Measurements from ENCODE around the gene ANKS1B. TPM values are rescaled to one million over a fixed set of nuclear protein-coding genes. Genes with fewer than 3 reads are reported as not detected.
"Not testable (repeated sequence)": the region's sequence is repeated elsewhere in the genome, so short reads cannot be mapped to it uniquely, and the experiment has no call there.

Gene ANKS1B
- total RNA-seq, 1 donor = 0.21 TPM

GRCh38 chr12:99720083-99720465 lies 264.7 kb downstream of the ANKS1B start:
- H3K9me3 ChIP-seq (ENCODE audit: low read depth, low read length); H3K4me1 ChIP-seq (ENCODE audit: insufficient read depth, low read length); H3K4me3 ChIP-seq (ENCODE audit: low read length): not testable (repeated sequence)

GRCh38 chr12:99719411-99720082 lies 265.2 kb downstream of the ANKS1B start:
- H3K27me3 ChIP-seq (ENCODE audit: insufficient read depth, low read length); H3K9me3 ChIP-seq (ENCODE audit: low read depth, low read length); H3K4me3 ChIP-seq (ENCODE audit: low read length); H3K4me1 ChIP-seq (ENCODE audit: insufficient read depth, low read length): not testable (repeated sequence)

More at GRCh38 chr12:99720083-99720465, 264.7 kb downstream of the ANKS1B start:
- not testable (repeated sequence) for H3K27me3 ChIP-seq (ENCODE audit: insufficient read depth, low read length)

- H3K4me3 ChIP-seq (ENCODE audit: low read length); H3K4me1 ChIP-seq (ENCODE audit: insufficient read depth, low read length); H3K27me3 ChIP-seq (ENCODE audit: insufficient read depth, low read length); H3K9me3 ChIP-seq (ENCODE audit: low read depth, low read length): not testable (repeated sequence)
Observed at GRCh38 chr12:99715841-99716510, 268.8 kb downstream of the ANKS1B start.

- H3K9me3 ChIP-seq (ENCODE audit: low read depth, low read length); H3K27me3 ChIP-seq (ENCODE audit: insufficient read depth, low read length); H3K4me1 ChIP-seq (ENCODE audit: insufficient read depth, low read length); H3K4me3 ChIP-seq (ENCODE audit: low read length): not testable (repeated sequence)
Observed at GRCh38 chr12:99714921-99715320, 269.8 kb downstream of the ANKS1B start.

- no peaks in the 10 kb centered on the region for H3K27me3 ChIP-seq (ENCODE audit: insufficient read depth, low read length)
- no peaks in the 10 kb centered on the region for H3K9me3 ChIP-seq (ENCODE audit: low read depth, low read length)
- no peak overlapping the region for H3K4me3 ChIP-seq (ENCODE audit: low read length)
- H3K4me1 ChIP-seq (ENCODE audit: insufficient read depth, low read length) = no peaks in the 10 kb centered on the region
Observed at GRCh38 chr12:99713946-99714520, 270.7 kb downstream of the ANKS1B start.

- Histone ChIP-seq H3K9me3 (ENCODE audit: low read depth, low read length) (no peaks in the 10 kb centered on the region), H3K4me3 (ENCODE audit: low read length) (no peak overlapping the region), H3K27me3 (ENCODE audit: insufficient read depth, low read length) (no peaks in the 10 kb centered on the region), H3K4me1 (ENCODE audit: insufficient read depth, low read length) (no peaks in the 10 kb centered on the region)
Observed at GRCh38 chr12:99712281-99712680, 272.5 kb downstream of the ANKS1B start.

- H3K4me3 ChIP-seq (ENCODE audit: low read length) = no peak overlapping the region
- H3K9me3 ChIP-seq (ENCODE audit: low read depth, low read length) = no peaks in the 10 kb centered on the region
- no peaks in the 10 kb centered on the region for H3K4me1 ChIP-seq (ENCODE audit: insufficient read depth, low read length)
- H3K27me3 ChIP-seq (ENCODE audit: insufficient read depth, low read length) = no peaks in the 10 kb centered on the region
Observed at GRCh38 chr12:99711246-99711645, 273.5 kb downstream of the ANKS1B start.

- no peaks in the 10 kb centered on the region for H3K9me3 ChIP-seq (ENCODE audit: low read depth, low read length)
- no peaks in the 10 kb centered on the region for H3K27me3 ChIP-seq (ENCODE audit: insufficient read depth, low read length)
- no peak overlapping the region for H3K4me3 ChIP-seq (ENCODE audit: low read length)
- H3K4me1 ChIP-seq (ENCODE audit: insufficient read depth, low read length) = no peaks in the 10 kb centered on the region
Observed at GRCh38 chr12:99709619-99710018, 275.1 kb downstream of the ANKS1B start.

GRCh38 chr12:99709116-99709515 lies 275.6 kb downstream of the ANKS1B start:
- no peaks in the 10 kb centered on the region for H3K4me1 ChIP-seq (ENCODE audit: insufficient read depth, low read length)
- no peaks in the 10 kb centered on the region for H3K27me3 ChIP-seq (ENCODE audit: insufficient read depth, low read length)
- no peaks in the 10 kb centered on the region for H3K9me3 ChIP-seq (ENCODE audit: low read depth, low read length)
- H3K4me3 ChIP-seq (ENCODE audit: low read length) = no peak overlapping the region

- Histone ChIP-seq H3K27me3 (ENCODE audit: insufficient read depth, low read length) (no peaks in the 10 kb centered on the region), H3K4me3 (ENCODE audit: low read length) (no peak overlapping the region), H3K9me3 (ENCODE audit: low read depth, low read length) (no peaks in the 10 kb centered on the region), H3K4me1 (ENCODE audit: insufficient read depth, low read length) (no peaks in the 10 kb centered on the region)
Observed at GRCh38 chr12:99707883-99708282, 276.9 kb downstream of the ANKS1B start.

GRCh38 chr12:99706736-99707473 lies 277.8 kb downstream of the ANKS1B start:
- no peak overlapping the region for H3K4me3 ChIP-seq (ENCODE audit: low read length)
- H3K4me1 ChIP-seq (ENCODE audit: insufficient read depth, low read length) = no peaks in the 10 kb centered on the region
- H3K9me3 ChIP-seq (ENCODE audit: low read depth, low read length) = no peaks in the 10 kb centered on the region
- H3K27me3 ChIP-seq (ENCODE audit: insufficient read depth, low read length) = no peaks in the 10 kb centered on the region

GRCh38 chr12:99704458-99704857 lies 280.3 kb downstream of the ANKS1B start:
- Histone ChIP-seq H3K27me3 (ENCODE audit: insufficient read depth, low read length) (no peaks in the 10 kb centered on the region), H3K4me1 (ENCODE audit: insufficient read depth, low read length) (no peaks in the 10 kb centered on the region), H3K4me3 (ENCODE audit: low read length) (no peak overlapping the region), H3K9me3 (ENCODE audit: low read depth, low read length) (no peaks in the 10 kb centered on the region)

GRCh38 chr12:99704036-99704435 lies 280.7 kb downstream of the ANKS1B start:
- no peak overlapping the region for H3K4me3 ChIP-seq (ENCODE audit: low read length)
- H3K9me3 ChIP-seq (ENCODE audit: low read depth, low read length) = no peaks in the 10 kb centered on the region
- no peaks in the 10 kb centered on the region for H3K4me1 ChIP-seq (ENCODE audit: insufficient read depth, low read length)
- no peaks in the 10 kb centered on the region for H3K27me3 ChIP-seq (ENCODE audit: insufficient read depth, low read length)

- no peaks in the 10 kb centered on the region for H3K27me3 ChIP-seq (ENCODE audit: insufficient read depth, low read length)
- no peak overlapping the region for H3K4me3 ChIP-seq (ENCODE audit: low read length)
- no peaks in the 10 kb centered on the region for H3K4me1 ChIP-seq (ENCODE audit: insufficient read depth, low read length)
- H3K9me3 ChIP-seq (ENCODE audit: low read depth, low read length) = no peaks in the 10 kb centered on the region
Observed at GRCh38 chr12:99700032-99700431, 284.7 kb downstream of the ANKS1B start.

GRCh38 chr12:99695050-99695449 lies 289.7 kb downstream of the ANKS1B start:
- no peaks in the 10 kb centered on the region for H3K4me1 ChIP-seq (ENCODE audit: insufficient read depth, low read length)
- no peaks in the 10 kb centered on the region for H3K27me3 ChIP-seq (ENCODE audit: insufficient read depth, low read length)
- H3K9me3 ChIP-seq (ENCODE audit: low read depth, low read length) = no peaks in the 10 kb centered on the region
- no peak overlapping the region for H3K4me3 ChIP-seq (ENCODE audit: low read length)

All from mononuclear cell (primary cell).